ENCODE measurements around the gene CCDC51. TPM values are rescaled to one million over a fixed set of nuclear protein-coding genes. Genes with fewer than 3 reads are reported as not detected.

Gene CCDC51
- total and polyA plus RNA-seq, 2 of the 13 experiments (the other 11 are each of a cell fraction or from before 2014, with no cell fraction given) = 18.1 to 29.4 TPM

GRCh38 chr3:48431224-48432029 is 8.5 kb downstream of the CCDC51 start (continued):
- TF ChIP-seq TEAD2 (CRISPR knock-in tag; IDR thresholded peaks at IDR 0.05) (no peak), HDAC1 (CRISPR knock-in tag; IDR thresholded peaks at IDR 0.05) (peak; percentile 97), ZNF883 (CRISPR knock-in tag; IDR thresholded peaks at IDR 0.05; ENCODE audit: not compliant biosample characterization) (peak; percentile 63), KLF12 (CRISPR knock-in tag; IDR thresholded peaks at IDR 0.05; ENCODE audit: borderline replicate concordance) (no peak), ZBTB33 (CRISPR knock-in tag; IDR thresholded peaks at IDR 0.05) (peak; percentile 44; the same call in 1 of the 2 replicates), MED13 (CRISPR knock-in tag; IDR thresholded peaks at IDR 0.05) (peak; percentile 88; the same call in 1 of the 2 replicates), ZNF784 (CRISPR knock-in tag; IDR thresholded peaks at IDR 0.05; ENCODE audit: borderline replicate concordance) (0 out of 2 replicates have a peak, but pooled peaks have one; percentile 24), FOXP4 (CRISPR knock-in tag; IDR thresholded peaks at IDR 0.05) (peak; percentile 88), HMG20B (CRISPR knock-in tag; conservative IDR thresholded peaks at IDR 0.05) (peak; percentile 84), NKX3-1 (CRISPR knock-in tag; IDR thresholded peaks at IDR 0.05) (peak; percentile 81; the same call in 1 of the 2 replicates), POLR2A (IDR thresholded peaks at IDR 0.05; ENCODE audit: insufficient read depth in 1 of 2, low read depth in 2 of 2, low read length in 2 of 2) (no peak), THAP7 (CRISPR knock-in tag; IDR thresholded peaks at IDR 0.05) (peak; percentile 82; the same call in 1 of the 2 replicates), NR2F1 (CRISPR knock-in tag; IDR thresholded peaks at IDR 0.05) (peak; percentile 89 to 96), SP140L (CRISPR knock-in tag; IDR thresholded peaks at IDR 0.05; ENCODE audit: borderline replicate concordance) (0 out of 2 replicates have a peak, but pooled peaks have one; percentile 51), ZBTB7A (CRISPR knock-in tag; IDR thresholded peaks at IDR 0.05) (peak; percentile 100), ZNF687 (CRISPR knock-in tag; IDR thresholded peaks at IDR 0.05) (peak; percentile 75), ZNF746 (CRISPR knock-in tag; IDR thresholded peaks at IDR 0.05) (peak; percentile 96), PHF5A (CRISPR knock-in tag; IDR thresholded peaks at IDR 0.05; ENCODE audit: low read depth, unreplicated experiment) (peak; percentile 68), NR2F2 (IDR thresholded peaks at IDR 0.05; ENCODE audit: borderline replicate concordance, low read depth) (no peak)

Measured in HepG2 (cell line).